ENCODE data around the gene WEE1. TPM values are rescaled to one million over a fixed set of nuclear protein-coding genes. Genes with fewer than 3 reads are reported as not detected.

The WEE1 gene
- total and polyA plus RNA-seq, 10 donors = 6.3 to 30.6 (median 14.4) TPM

GRCh38 chr11:9569588-9570164 is 3.8 kb upstream of the WEE1 start:
- Histone ChIP-seq H3K4me3 (no peak overlapping the region), H3K4me1 (peaks cover 0 to 55% (median 31%) of the 10 kb centered on the region in 6 donors), H3K36me3 (no peaks in the 10 kb centered on the region), H3K27ac (peak overlapping the region in 5 of 8 donors; percentile 71 to 83 (median 78)), H3K27me3 (replicated peaks in 1 of 7) (no peaks in the 10 kb centered on the region), H3K9me3 (no peaks in the 10 kb centered on the region)
- no peak for DNase-seq
- intact Hi-C loops (cut with DNase I; ENCODE audit: low total_unique reads) = no loop called here
- TF ChIP-seq CTCF (IDR thresholded peaks at IDR 0.05 in 8 of 11, conservative IDR thresholded peaks at IDR 0.05 in 3 of 11) (no peak), POLR2A (IDR thresholded peaks at IDR 0.05) (no peak), POLR2AphosphoS5 (IDR thresholded peaks at IDR 0.05) (no peak)
- WGBS, 5 donors = 90 to 97% (median 91%) methylated on average over 5 of the region's 5 CpGs

- Histone ChIP-seq H3K4me1 (peaks cover 3 to 63% (median 38%) of the 10 kb centered on the region in 6 donors), H3K4me3 (no peak overlapping the region), H3K27me3 (replicated peaks in 1 of 7) (no peaks in the 10 kb centered on the region), H3K9me3 (no peaks in the 10 kb centered on the region), H3K27ac (peak overlapping the region in 4 of 8 donors; percentile 76 to 83 (median 80)), H3K36me3 (no peaks in the 10 kb centered on the region)
- WGBS, 5 donors = 82 to 92% (median 87%) methylated on average over 9 of the region's 9 CpGs
- no peak for DNase-seq
- intact Hi-C loops (cut with DNase I; ENCODE audit: low total_unique reads) = no loop called here
- TF ChIP-seq CTCF (IDR thresholded peaks at IDR 0.05 in 8 of 11, conservative IDR thresholded peaks at IDR 0.05 in 3 of 11) (no peak), POLR2A (IDR thresholded peaks at IDR 0.05) (no peak)
Observed at GRCh38 chr11:9570313-9571025, 3.0 kb upstream of the WEE1 start.

GRCh38 chr11:9571071-9571762 is 2.3 kb upstream of the WEE1 start:
- no peak for DNase-seq
- H3K27me3 ChIP-seq (replicated peaks in 1 of 7) = no peaks in the 10 kb centered on the region
- H3K9me3 ChIP-seq = no peaks in the 10 kb centered on the region
- H3K4me1 ChIP-seq = peaks cover 6 to 71% (median 45%) of the 10 kb centered on the region in 6 donors
- H3K36me3 ChIP-seq = no peaks in the 10 kb centered on the region
- WGBS, 5 donors = 82 to 90% (median 89%) methylated on average over 8 of the region's 8 CpGs
- H3K4me3 ChIP-seq = no peak overlapping the region
- TF ChIP-seq POLR2AphosphoS5 (IDR thresholded peaks at IDR 0.05) = no peak
- TF ChIP-seq POLR2A (IDR thresholded peaks at IDR 0.05) = no peak
- TF ChIP-seq CTCF (IDR thresholded peaks at IDR 0.05 in 8 of 11, conservative IDR thresholded peaks at IDR 0.05 in 3 of 11) = no peak
- H3K27ac ChIP-seq = no peak overlapping the region
- intact Hi-C loops (cut with DNase I; ENCODE audit: low total_unique reads) = no loop called here

GRCh38 chr11:9571763-9572115 is 1.7 kb upstream of the WEE1 start:
- TF ChIP-seq POLR2A (IDR thresholded peaks at IDR 0.05) (no peak), CTCF (IDR thresholded peaks at IDR 0.05 in 8 of 11, conservative IDR thresholded peaks at IDR 0.05 in 3 of 11) (no peak), POLR2AphosphoS5 (IDR thresholded peaks at IDR 0.05) (no peak)
- H3K9me3 ChIP-seq = no peaks in the 10 kb centered on the region
- H3K27ac ChIP-seq = no peak overlapping the region
- peaks cover 6 to 76% (median 50%) of the 10 kb centered on the region in 6 donors for H3K4me1 ChIP-seq
- no peak for DNase-seq
- no peaks in the 10 kb centered on the region for H3K27me3 ChIP-seq (replicated peaks in 1 of 7)
- intact Hi-C loops (cut with DNase I; ENCODE audit: low total_unique reads) = no loop called here
- no peak overlapping the region for H3K4me3 ChIP-seq
- H3K36me3 ChIP-seq = no peaks in the 10 kb centered on the region
- WGBS, 5 donors = 96 to 97% (median 97%) methylated on average over 6 of the region's 6 CpGs

Data from spleen (tissue), 11 donors.